Chondrocyte (in vitro differentiated cells): Measurements from ENCODE around the gene ZNF766. TPM values are rescaled to one million over a fixed set of nuclear protein-coding genes. Genes with fewer than 3 reads are reported as not detected.
"Not testable (repeated sequence)": the region's sequence is repeated elsewhere in the genome, so short reads cannot be mapped to it uniquely, and the experiment has no call there.

Experiments
- DNase-seq: peaks from one replicate; pipeline ENCODE4 v3.0.0; 2021; ENCODE audit warnings: mixed read lengths, low spot score
- H3K27ac Mint-ChIP-seq: one replicate; pipeline ENCODE4 v1.8.0; 2021; ENCODE audit warnings: mild to moderate bottlenecking, moderate library complexity, mixed read lengths; ENCODE audit not compliant: unreplicated experiment
- H3K27me3 Mint-ChIP-seq: 2 replicates; pipeline ENCODE4 v1.8.0; 2021; ENCODE audit warnings: low read depth, mixed read lengths
- H3K36me3 Mint-ChIP-seq: 2 replicates; pipeline ENCODE4 v1.8.0; 2021; ENCODE audit warnings: low read depth, mixed read lengths
- H3K4me1 Mint-ChIP-seq: 2 replicates; pipeline ENCODE4 v1.8.0; 2021; ENCODE audit warnings: low read depth, mild to moderate bottlenecking, mixed read lengths
- H3K4me3 Mint-ChIP-seq: one replicate; pipeline ENCODE4 v1.8.0; 2021; ENCODE audit warnings: mild to moderate bottlenecking, moderate library complexity, mixed read lengths; ENCODE audit not compliant: unreplicated experiment
- H3K9me3 Mint-ChIP-seq: 2 replicates; pipeline ENCODE4 v1.8.0; 2021; ENCODE audit warnings: low read depth, mixed read lengths
- CTCF ChIP-seq: fragments of 200-600 bp; sonication (generic); IDR thresholded peaks from 2 replicates; pipeline ENCODE4 v1.5.0; 2021; ENCODE audit warnings: antibody characterized with exemption, mild to moderate bottlenecking, moderate library complexity
- total RNA-seq: library from RNA; stranded (reverse); gene quantifications from 3 replicates; pipeline ENCODE4 v1.2.1, GENCODE V29; 2021

The ZNF766 gene
- total RNA-seq, 1 donor from 2014 or later = 13.9 TPM

- no peaks in the 10 kb centered on the region for H3K27me3 Mint-ChIP-seq
- DNase-seq = no peak
- H3K27ac Mint-ChIP-seq = peak overlapping the region; percentile 27
- no peak overlapping the region for H3K4me3 Mint-ChIP-seq
- H3K9me3 Mint-ChIP-seq = peaks cover 6% of the 10 kb centered on the region
- TF ChIP-seq CTCF = peak; percentile 78
- H3K36me3 Mint-ChIP-seq = no peaks in the 10 kb centered on the region
- H3K4me1 Mint-ChIP-seq = no peaks in the 10 kb centered on the region
Observed at GRCh38 chr19:52248241-52248640, 21.1 kb upstream of the ZNF766 start.

GRCh38 chr19:52258426-52258825, 11.0 kb upstream of the ZNF766 start:
- Mint-ChIP-seq H3K4me1 (no peaks in the 10 kb centered on the region), H3K4me3 (no peak overlapping the region), H3K9me3 (no peaks in the 10 kb centered on the region), H3K36me3 (no peaks in the 10 kb centered on the region), H3K27me3 (no peaks in the 10 kb centered on the region), H3K27ac (no peak overlapping the region)
- DNase-seq = no peak
- no peak for TF ChIP-seq CTCF

GRCh38 chr19:52265556-52265955, 3.8 kb upstream of the ZNF766 start:
- H3K27me3 Mint-ChIP-seq, H3K4me3 Mint-ChIP-seq, H3K9me3 Mint-ChIP-seq, DNase-seq, H3K27ac Mint-ChIP-seq, H3K36me3 Mint-ChIP-seq: not testable (repeated sequence)
- peaks cover 11% of the 10 kb centered on the region for H3K4me1 Mint-ChIP-seq

- H3K36me3 Mint-ChIP-seq = peaks cover 13% of the 10 kb centered on the region
- peak; percentile 7 for TF ChIP-seq CTCF
- DNase-seq = no peak
Observed at GRCh38 chr19:52270266-52270885, 989 bp downstream of the ZNF766 start.

GRCh38 chr19:52273301-52273700, 3.9 kb downstream of the ZNF766 start:
- Mint-ChIP-seq H3K4me3 (no peak overlapping the region), H3K4me1 (peaks cover 41% of the 10 kb centered on the region), H3K27ac (no peak overlapping the region), H3K36me3 (peaks cover 17% of the 10 kb centered on the region), H3K9me3 (no peaks in the 10 kb centered on the region), H3K27me3 (no peaks in the 10 kb centered on the region)
- no peak for TF ChIP-seq CTCF
- no peak for DNase-seq

More at GRCh38 chr19:52270266-52270885, 989 bp downstream of the ZNF766 start:
- Mint-ChIP-seq H3K9me3 (no peaks in the 10 kb centered on the region), H3K27ac (peak overlapping the region; percentile 98), H3K4me3 (peak overlapping the region; percentile 100), H3K27me3 (no peaks in the 10 kb centered on the region), H3K4me1 (peaks cover 32% of the 10 kb centered on the region)

- Mint-ChIP-seq H3K27ac (no peak overlapping the region), H3K9me3 (peaks cover 4% of the 10 kb centered on the region), H3K4me3 (no peak overlapping the region), H3K27me3 (no peaks in the 10 kb centered on the region), H3K4me1 (peaks cover 37% of the 10 kb centered on the region), H3K36me3 (peaks cover 21% of the 10 kb centered on the region)
- DNase-seq = no peak
- TF ChIP-seq CTCF = no peak
Observed at GRCh38 chr19:52274191-52274590, 4.8 kb downstream of the ZNF766 start.
